Central memory CD8-positive, alpha-beta T cell (primary cell): Measurements from ENCODE around the gene SDK2.
A peak's percentile ranks its signal among the peaks of the same experiment; 100 is the strongest.
"Not testable (repeated sequence)": the region's sequence is repeated elsewhere in the genome, so short reads cannot be mapped to it uniquely, and the experiment has no call there.

Source experiments
- ATAC-seq: fragments of 150-1000 bp; cut with Tn5 transposase; replicated peaks from 2 replicates; pipeline ENCODE4 v1.10.0; 2022; ENCODE audit warnings: mild to moderate bottlenecking, moderate FRiP score, moderate number of reproducible peaks; ENCODE audit not compliant: poor library complexity, severe bottlenecking; ENCODE audit errors: extremely low read depth
- DNase-seq, 2 donors: peaks; one replicate each; pipeline ENCODE4 v3.0.0; 2021; ENCODE audit warnings: low spot score in 2 of 2
- H3K27ac Mint-ChIP-seq: one replicate; pipeline ENCODE4 v1.8.0; 2022; ENCODE audit warnings: low read depth, mild to moderate bottlenecking, moderate library complexity, mixed read lengths
- H3K27me3 Mint-ChIP-seq: one replicate; pipeline ENCODE4 v1.8.0; 2022; ENCODE audit warnings: mixed read lengths
- H3K36me3 Mint-ChIP-seq: one replicate; pipeline ENCODE4 v1.8.0; 2022; ENCODE audit warnings: mild to moderate bottlenecking, moderate library complexity, mixed read lengths; ENCODE audit not compliant: insufficient read depth
- H3K4me1 Mint-ChIP-seq: one replicate; pipeline ENCODE4 v1.8.0; 2022; ENCODE audit warnings: mixed read lengths
- H3K4me3 Mint-ChIP-seq: one replicate; pipeline ENCODE4 v1.8.0; 2022; ENCODE audit warnings: mild to moderate bottlenecking, moderate library complexity, mixed read lengths
- H3K9me3 Mint-ChIP-seq: one replicate; pipeline ENCODE4 v1.8.0; 2022; ENCODE audit warnings: mixed read lengths

Gene SDK2

GRCh38 chr17:73316919-73317505 lies 327.2 kb downstream of the SDK2 start:
- peaks cover 5% of the 10 kb centered on the region for H3K4me1 Mint-ChIP-seq
- ATAC-seq (no peak), DNase-seq (no peak)
- no peaks in the 10 kb centered on the region for H3K9me3 Mint-ChIP-seq
- no peak overlapping the region for H3K4me3 Mint-ChIP-seq
- H3K36me3 Mint-ChIP-seq: no peaks in the 10 kb centered on the region
- H3K27me3 Mint-ChIP-seq: no peaks in the 10 kb centered on the region
- H3K27ac Mint-ChIP-seq: no peak overlapping the region

- Mint-ChIP-seq H3K27ac (no peak overlapping the region), H3K4me1 (peaks cover 5% of the 10 kb centered on the region), H3K9me3 (no peaks in the 10 kb centered on the region), H3K4me3 (no peak overlapping the region), H3K27me3 (no peaks in the 10 kb centered on the region), H3K36me3 (peaks cover 6% of the 10 kb centered on the region)
- ATAC-seq: no peak
- DNase-seq: no peak
Observed at GRCh38 chr17:73315471-73315870, 328.8 kb downstream of the SDK2 start.

- H3K27me3 Mint-ChIP-seq: no peaks in the 10 kb centered on the region
- peak overlapping the region; percentile 14 for H3K4me3 Mint-ChIP-seq
- ATAC-seq (no peak), DNase-seq (no peak)
- peaks cover 17% of the 10 kb centered on the region for H3K4me1 Mint-ChIP-seq
- H3K36me3 Mint-ChIP-seq: peaks cover 8% of the 10 kb centered on the region
- H3K27ac Mint-ChIP-seq: no peak overlapping the region
- no peaks in the 10 kb centered on the region for H3K9me3 Mint-ChIP-seq
Observed at GRCh38 chr17:73313526-73314127, 330.6 kb downstream of the SDK2 start.

- H3K4me1 Mint-ChIP-seq: peaks cover 17% of the 10 kb centered on the region
- H3K9me3 Mint-ChIP-seq, H3K27ac Mint-ChIP-seq, DNase-seq, ATAC-seq, H3K27me3 Mint-ChIP-seq, H3K36me3 Mint-ChIP-seq: not testable (repeated sequence)
- H3K4me3 Mint-ChIP-seq: peak overlapping the region; percentile 82
Observed at GRCh38 chr17:73312887-73313286, 331.4 kb downstream of the SDK2 start.

- peak; percentile 90 for ATAC-seq
Observed at GRCh38 chr17:73311781-73312641, 332.2 kb downstream of the SDK2 start, which contains the start of gene CDC42EP4. CDC42EP4 (minus strand) TSS chr17:73312001; CDS start chr17:73286500, 25,501 bp downstream.

GRCh38 chr17:73311428-73311780 lies 332.8 kb downstream of the SDK2 start:
- H3K9me3 Mint-ChIP-seq: no peaks in the 10 kb centered on the region
- peak overlapping the region; percentile 82 for H3K4me3 Mint-ChIP-seq
- peak; percentile 4 for ATAC-seq
- peaks cover 17% of the 10 kb centered on the region for H3K4me1 Mint-ChIP-seq
- no peaks in the 10 kb centered on the region for H3K27me3 Mint-ChIP-seq
- DNase-seq: no peak
- H3K27ac Mint-ChIP-seq: no peak overlapping the region
- peaks cover 8% of the 10 kb centered on the region for H3K36me3 Mint-ChIP-seq

More at GRCh38 chr17:73311781-73312641, 332.2 kb downstream of the SDK2 start, which contains the start of gene CDC42EP4:
- Mint-ChIP-seq H3K27me3 (no peaks in the 10 kb centered on the region), H3K27ac (no peak within 1 kb of the TSS), H3K36me3 (peaks cover 8% of the 10 kb centered on the region), H3K4me1 (peaks cover 17% of the 10 kb centered on the region), H3K9me3 (no peaks in the 10 kb centered on the region), H3K4me3 (peak within 1 kb of the TSS; percentile 82)
- peak; percentile 63 to 73 for DNase-seq

- no peak for ATAC-seq
- Mint-ChIP-seq H3K27ac (peak overlapping the region; percentile 87), H3K27me3 (peaks cover 3% of the 10 kb centered on the region), H3K9me3 (no peaks in the 10 kb centered on the region), H3K4me1 (peaks cover 14% of the 10 kb centered on the region), H3K4me3 (peak overlapping the region; percentile 82), H3K36me3 (peaks cover 8% of the 10 kb centered on the region)
- no peak for DNase-seq
Observed at GRCh38 chr17:73309727-73310596, 334.3 kb downstream of the SDK2 start.

- ATAC-seq, DNase-seq, H3K9me3 Mint-ChIP-seq, H3K27ac Mint-ChIP-seq, H3K36me3 Mint-ChIP-seq: not testable (repeated sequence)
- peaks cover 12% of the 10 kb centered on the region for H3K4me1 Mint-ChIP-seq
- H3K27me3 Mint-ChIP-seq: peaks cover 13% of the 10 kb centered on the region
- H3K4me3 Mint-ChIP-seq: peak overlapping the region; percentile 82
Observed at GRCh38 chr17:73308959-73309358, 335.3 kb downstream of the SDK2 start.

- Mint-ChIP-seq H3K36me3 (peaks cover 8% of the 10 kb centered on the region), H3K27ac (no peak overlapping the region), H3K9me3 (no peaks in the 10 kb centered on the region), H3K27me3 (peaks cover 18% of the 10 kb centered on the region), H3K4me1 (peaks cover 12% of the 10 kb centered on the region), H3K4me3 (no peak overlapping the region)
- ATAC-seq (no peak), DNase-seq (no peak)
Observed at GRCh38 chr17:73308017-73308823, 336.0 kb downstream of the SDK2 start.

GRCh38 chr17:73307130-73307529 lies 337.1 kb downstream of the SDK2 start:
- Mint-ChIP-seq H3K4me3 (no peak overlapping the region), H3K36me3 (peaks cover 8% of the 10 kb centered on the region), H3K4me1 (peaks cover 12% of the 10 kb centered on the region), H3K27me3 (peaks cover 18% of the 10 kb centered on the region), H3K27ac (no peak overlapping the region), H3K9me3 (no peaks in the 10 kb centered on the region)
- DNase-seq: no peak
- ATAC-seq: no peak

GRCh38 chr17:73305845-73306836 lies 338.1 kb downstream of the SDK2 start:
- H3K4me3 Mint-ChIP-seq: no peak overlapping the region
- H3K36me3 Mint-ChIP-seq: peaks cover 5% of the 10 kb centered on the region
- ATAC-seq (no peak), DNase-seq (no peak)
- H3K4me1 Mint-ChIP-seq: peaks cover 12% of the 10 kb centered on the region
- no peak overlapping the region for H3K27ac Mint-ChIP-seq
- H3K9me3 Mint-ChIP-seq: no peaks in the 10 kb centered on the region
- peaks cover 18% of the 10 kb centered on the region for H3K27me3 Mint-ChIP-seq
